C4-2B (cell line): ENCODE data around the gene MFAP2.

Source experiments
- ZFX ChIP-seq: fragments of 450-650 bp; IDR thresholded peaks from 2 replicates; pipeline ENCODE4 v1.6.1; 2017
- TF ChIP-seq, protein P1 (sequence below): fragments of 450-650 bp; conservative IDR thresholded peaks from 2 replicates; pipeline ENCODE4 v1.5.1; 2017; ENCODE audit warnings: mild to moderate bottlenecking

DNA sequence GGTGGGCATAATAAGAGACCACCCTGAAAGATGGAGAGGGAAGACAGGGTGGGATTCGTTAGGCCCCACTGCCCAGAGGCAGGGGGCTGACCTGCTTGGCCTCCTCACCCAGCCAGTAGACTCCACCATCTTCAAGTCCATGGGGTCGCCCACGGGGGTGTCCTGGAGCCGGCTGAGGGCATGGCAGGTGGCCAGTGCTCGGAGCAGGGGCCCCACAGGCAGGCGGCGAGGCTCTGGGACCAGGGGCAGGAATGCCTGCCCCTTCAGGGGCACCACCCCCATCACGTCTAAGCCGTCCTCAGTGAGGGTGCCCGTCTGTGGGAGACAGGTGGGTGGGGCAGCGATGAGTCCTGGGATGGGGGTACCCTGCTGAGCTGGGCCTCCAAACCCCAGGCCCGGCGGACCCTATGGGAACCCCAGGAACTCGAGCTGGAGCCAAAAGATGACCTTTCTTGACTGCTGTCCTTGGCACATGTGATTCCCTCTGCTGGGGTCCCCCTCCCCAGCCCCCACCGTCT is 13.2 kb upstream of the MFAP2 start:
- TF ChIP-seq, protein P1, sequence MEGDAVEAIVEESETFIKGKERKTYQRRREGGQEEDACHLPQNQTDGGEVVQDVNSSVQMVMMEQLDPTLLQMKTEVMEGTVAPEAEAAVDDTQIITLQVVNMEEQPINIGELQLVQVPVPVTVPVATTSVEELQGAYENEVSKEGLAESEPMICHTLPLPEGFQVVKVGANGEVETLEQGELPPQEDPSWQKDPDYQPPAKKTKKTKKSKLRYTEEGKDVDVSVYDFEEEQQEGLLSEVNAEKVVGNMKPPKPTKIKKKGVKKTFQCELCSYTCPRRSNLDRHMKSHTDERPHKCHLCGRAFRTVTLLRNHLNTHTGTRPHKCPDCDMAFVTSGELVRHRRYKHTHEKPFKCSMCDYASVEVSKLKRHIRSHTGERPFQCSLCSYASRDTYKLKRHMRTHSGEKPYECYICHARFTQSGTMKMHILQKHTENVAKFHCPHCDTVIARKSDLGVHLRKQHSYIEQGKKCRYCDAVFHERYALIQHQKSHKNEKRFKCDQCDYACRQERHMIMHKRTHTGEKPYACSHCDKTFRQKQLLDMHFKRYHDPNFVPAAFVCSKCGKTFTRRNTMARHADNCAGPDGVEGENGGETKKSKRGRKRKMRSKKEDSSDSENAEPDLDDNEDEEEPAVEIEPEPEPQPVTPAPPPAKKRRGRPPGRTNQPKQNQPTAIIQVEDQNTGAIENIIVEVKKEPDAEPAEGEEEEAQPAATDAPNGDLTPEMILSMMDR, result no peak
- TF ChIP-seq ZFX, result no peak
